CD4-positive, alpha-beta T cell treated with Interleukin-21 for 1 hour (primary cell): Measurements from ENCODE around the gene C1QA.
"Not testable (repeated sequence)": the region's sequence is repeated elsewhere in the genome, so short reads cannot be mapped to it uniquely, and the experiment has no call there.

ENCODE experiments used
- DNase-seq: peaks from one replicate; pipeline ENCODE4 v3.0.0-alpha.2; 2020

C1QA gene

GRCh38 chr1:22643381-22643780, 7.0 kb downstream of the C1QA start, which contains the start of gene C1QC:
Gene C1QC, plus strand, starts transcription at chr1:22643633. Its CDS starts 391 bp downstream, at chr1:22644024.
- DNase-seq = no peak

GRCh38 chr1:22643928-22644327, 7.5 kb downstream of the C1QA start:
- no peak for DNase-seq

- no peak for DNase-seq
Observed at GRCh38 chr1:22645931-22646330, 9.5 kb downstream of the C1QA start.

DNA sequence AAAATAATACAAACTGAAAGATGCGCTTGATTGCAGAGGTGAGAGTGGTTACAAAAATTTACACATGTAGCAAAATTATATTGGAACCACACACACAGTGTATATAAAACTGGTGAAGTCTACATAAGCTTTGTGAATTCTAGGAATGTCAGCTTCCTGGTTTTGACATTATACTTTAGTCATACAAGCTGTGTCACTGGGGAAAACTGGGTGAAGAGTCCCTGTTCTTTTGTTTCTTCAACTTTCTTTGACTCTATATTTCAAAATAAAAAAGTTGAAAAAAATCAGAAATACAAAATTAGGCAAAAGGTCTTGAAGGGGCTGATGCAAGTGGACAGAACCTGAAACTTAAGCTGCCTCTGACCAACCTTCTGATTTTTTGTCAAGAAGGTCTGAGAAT, 10.0 kb downstream of the C1QA start:
- DNase-seq = no peak

DNA sequence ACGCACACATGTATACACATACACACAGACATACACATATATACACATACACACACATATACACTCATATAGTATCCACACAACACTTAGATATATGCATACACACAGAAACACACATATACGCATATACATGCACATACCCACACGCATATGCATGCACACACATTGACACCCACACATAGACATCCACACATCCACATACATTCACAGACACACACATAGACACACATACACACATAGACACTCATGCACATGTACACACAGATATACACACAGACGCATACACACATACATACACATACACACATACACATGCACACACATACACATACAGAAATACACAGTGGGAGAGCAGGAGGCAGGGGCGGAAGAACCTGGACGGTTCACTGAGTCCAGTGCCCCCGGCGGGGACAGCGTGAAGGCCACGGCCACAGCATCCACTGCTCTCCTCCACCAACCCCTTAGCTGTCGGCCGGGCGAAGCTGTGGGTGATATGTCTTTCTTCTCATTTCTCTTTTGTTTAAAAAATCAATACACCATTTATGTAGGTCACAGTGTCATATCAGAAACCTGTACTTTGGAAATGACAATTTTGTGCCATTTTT, 13.8 kb downstream of the C1QA start:
- DNase-seq = no peak

- DNase-seq = no peak
Observed at GRCh38 chr1:22651941-22652856, 15.8 kb downstream of the C1QA start.

- DNase-seq = no peak
Observed at GRCh38 chr1:22652881-22653316, 16.5 kb downstream of the C1QA start, which contains the start of gene C1QB. Gene C1QB, plus strand, starts transcription at chr1:22653236. Its CDS starts 6,227 bp downstream, at chr1:22659463.

GRCh38 chr1:22654692-22655091, 18.3 kb downstream of the C1QA start:
- no peak for DNase-seq

DNA sequence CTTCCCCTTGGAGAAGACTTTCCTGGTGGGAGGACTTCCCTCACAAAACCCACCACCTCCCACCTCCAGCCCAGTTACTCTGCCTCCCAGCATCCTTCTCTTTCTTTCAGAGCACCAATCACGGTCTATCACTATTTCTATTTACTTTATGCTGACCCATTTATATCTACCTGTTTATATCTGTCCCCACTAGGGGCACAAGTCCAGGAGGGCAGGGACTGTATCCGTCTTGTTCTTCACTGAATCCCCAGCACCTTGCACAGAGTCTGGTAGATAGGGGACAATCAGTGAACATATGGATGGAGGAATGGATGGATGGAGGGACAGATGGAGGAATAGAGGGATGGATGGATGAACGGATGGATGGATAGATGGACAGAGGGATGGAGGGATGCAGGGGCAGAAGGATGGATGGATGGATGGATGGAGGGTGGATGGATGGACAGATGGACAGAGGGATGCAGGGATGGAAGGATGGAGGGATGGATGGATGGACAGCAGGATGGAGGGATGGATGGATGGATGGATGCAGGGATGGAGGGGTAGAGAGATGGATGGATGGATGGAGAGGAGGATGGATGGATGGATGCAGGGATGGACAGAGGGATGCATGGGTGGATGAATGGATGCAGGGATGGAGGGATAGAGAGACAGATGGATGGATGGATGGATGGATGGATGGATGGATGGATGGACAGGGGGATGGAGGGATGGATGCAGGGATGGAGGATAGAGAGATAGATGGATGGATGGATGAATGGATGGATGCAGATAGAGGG, 22.1 kb downstream of the C1QA start:
- DNase-seq = no peak

GRCh38 chr1:22660716-22661241, 24.4 kb downstream of the C1QA start:
- no peak for DNase-seq

- no peak for DNase-seq
Observed at GRCh38 chr1:22661880-22662279, 25.5 kb downstream of the C1QA start.

DNA sequence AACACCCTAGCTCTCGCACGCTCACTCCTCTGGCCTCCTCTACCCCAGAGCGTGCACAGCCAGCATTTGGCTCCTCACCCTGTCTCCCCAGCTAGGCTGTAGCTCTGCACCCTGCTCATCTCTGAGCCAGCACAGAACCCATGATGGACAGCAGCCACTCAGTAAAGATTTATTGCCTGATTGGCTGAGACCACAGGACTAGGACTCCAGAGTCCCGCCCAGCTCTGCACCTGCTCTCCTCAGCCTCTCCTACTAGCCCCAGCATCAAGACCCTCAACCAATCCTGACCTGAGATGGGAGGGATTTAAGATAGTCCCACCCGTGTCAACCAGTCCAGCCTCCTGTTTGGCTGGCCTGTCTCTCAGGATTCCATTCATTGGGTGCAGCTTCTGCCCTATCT, 25.9 kb downstream of the C1QA start:
- no peak for DNase-seq

GRCh38 chr1:22662986-22663408, 26.6 kb downstream of the C1QA start:
- no peak for DNase-seq

- DNase-seq = no peak
Observed at GRCh38 chr1:22665752-22666151, 29.3 kb downstream of the C1QA start.

GRCh38 chr1:22666412-22666811, 30.0 kb downstream of the C1QA start:
- no peak for DNase-seq

GRCh38 chr1:22668840-22669239, 32.4 kb downstream of the C1QA start:
- not testable (repeated sequence) for DNase-seq

DNA sequence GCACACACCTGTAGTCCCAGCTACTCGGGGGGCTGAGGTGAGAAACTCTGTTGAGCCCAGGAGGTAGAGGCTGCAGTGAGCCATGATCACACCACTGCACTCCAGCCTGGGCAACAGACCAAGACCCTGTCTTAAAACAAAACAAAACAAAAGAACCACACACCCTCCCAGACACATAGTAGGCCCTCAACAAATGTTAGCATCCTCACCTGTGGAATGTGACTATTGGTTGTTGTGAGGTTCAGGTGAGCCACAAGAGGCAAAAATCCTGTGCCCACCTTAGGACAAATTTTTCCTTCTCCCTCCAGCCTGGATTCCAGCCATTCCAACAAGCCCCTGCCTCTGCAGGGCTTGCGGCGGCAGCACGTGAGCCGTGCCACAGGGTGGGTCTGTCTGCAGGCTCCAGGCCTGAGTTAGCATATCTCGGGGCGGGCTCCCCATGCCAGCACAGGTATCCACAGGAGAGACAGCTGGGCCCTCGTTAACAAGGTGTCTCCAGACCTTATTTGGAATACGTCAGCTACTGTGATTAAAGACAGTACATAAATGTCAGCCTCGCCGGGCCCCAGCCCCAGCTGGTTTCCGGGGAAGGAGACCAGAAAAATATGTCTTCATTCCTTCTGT, 34.0 kb downstream of the C1QA start:
- no peak for DNase-seq

- DNase-seq = no peak
Observed at GRCh38 chr1:22671999-22672398, 35.6 kb downstream of the C1QA start.

DNA sequence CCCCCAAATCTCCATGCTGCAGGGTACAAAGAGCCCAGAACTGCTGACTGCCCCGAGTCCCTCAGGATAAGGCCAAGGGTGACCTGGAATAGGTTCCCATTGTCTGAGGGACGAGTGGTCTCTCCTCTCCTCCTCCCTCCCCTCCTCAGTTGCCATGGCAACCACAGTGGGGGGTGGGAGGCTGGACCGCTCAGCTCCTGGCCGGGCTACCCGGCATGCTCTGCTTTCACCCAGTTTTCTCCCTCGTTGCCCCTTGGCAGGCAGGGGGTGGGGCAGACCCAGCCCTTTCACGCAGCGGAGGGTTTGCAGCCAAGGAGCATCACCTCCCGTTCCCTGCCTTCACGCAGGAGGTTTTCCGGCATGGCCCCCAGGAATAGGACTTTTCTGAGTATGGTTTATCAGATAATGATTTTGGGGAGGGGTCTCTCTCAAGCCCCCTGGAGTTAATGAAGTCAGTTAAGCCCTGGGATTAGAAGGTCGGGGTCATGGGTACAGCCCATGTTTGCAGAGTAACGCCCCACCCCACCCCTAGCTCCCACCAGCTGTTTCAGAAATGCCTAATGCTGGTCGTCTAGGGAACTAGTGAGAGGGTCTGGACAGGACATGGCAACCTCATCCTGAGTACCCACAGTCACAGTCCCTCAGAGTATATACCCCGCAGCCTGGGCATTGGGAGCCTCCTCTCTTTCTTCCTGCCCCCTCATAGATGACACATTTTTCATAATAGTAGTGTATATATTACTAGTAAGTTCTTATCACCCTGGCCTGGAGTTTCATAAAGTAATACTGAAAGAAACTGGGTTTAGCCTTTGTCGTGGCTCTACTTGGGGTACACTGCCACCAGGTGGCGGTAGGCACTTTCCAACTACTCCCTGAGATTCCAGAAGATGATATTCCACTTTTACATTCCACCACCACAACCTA, 37.3 kb downstream of the C1QA start:
- no peak for DNase-seq

- no peak for DNase-seq
Observed at GRCh38 chr1:22674410-22674749, 38.0 kb downstream of the C1QA start.

DNA sequence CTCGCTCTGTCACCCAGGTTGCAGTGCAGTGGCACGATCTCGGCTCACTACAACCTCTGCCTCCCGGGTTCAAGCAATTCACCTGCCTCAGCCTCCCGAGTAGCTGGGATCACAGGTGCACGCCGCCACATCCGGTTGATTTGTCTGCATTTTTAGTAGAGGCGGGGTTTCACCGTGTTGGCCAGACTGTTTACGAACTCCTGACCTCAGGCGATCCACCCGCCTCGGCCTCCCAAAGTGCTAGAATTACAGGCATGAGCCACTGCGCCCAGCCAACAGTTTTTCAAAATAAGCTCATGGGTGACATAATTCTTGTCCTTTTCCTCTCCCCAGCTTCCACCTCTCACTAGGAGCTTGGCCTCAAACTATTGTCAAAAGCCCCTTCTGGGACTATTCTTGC, 39.7 kb downstream of the C1QA start:
- DNase-seq = not testable (repeated sequence)
